CD1c-positive myeloid dendritic cell (primary cell): ENCODE data around the gene DGCR2.
"Not testable (repeated sequence)": the region's sequence is repeated elsewhere in the genome, so short reads cannot be mapped to it uniquely, and the experiment has no call there.

ENCODE experiments used
- DNase-seq: peaks from one replicate; pipeline ENCODE4 v3.0.0-alpha.2; 2016; ENCODE audit errors: extremely low spot score

The DGCR2 gene

DNA sequence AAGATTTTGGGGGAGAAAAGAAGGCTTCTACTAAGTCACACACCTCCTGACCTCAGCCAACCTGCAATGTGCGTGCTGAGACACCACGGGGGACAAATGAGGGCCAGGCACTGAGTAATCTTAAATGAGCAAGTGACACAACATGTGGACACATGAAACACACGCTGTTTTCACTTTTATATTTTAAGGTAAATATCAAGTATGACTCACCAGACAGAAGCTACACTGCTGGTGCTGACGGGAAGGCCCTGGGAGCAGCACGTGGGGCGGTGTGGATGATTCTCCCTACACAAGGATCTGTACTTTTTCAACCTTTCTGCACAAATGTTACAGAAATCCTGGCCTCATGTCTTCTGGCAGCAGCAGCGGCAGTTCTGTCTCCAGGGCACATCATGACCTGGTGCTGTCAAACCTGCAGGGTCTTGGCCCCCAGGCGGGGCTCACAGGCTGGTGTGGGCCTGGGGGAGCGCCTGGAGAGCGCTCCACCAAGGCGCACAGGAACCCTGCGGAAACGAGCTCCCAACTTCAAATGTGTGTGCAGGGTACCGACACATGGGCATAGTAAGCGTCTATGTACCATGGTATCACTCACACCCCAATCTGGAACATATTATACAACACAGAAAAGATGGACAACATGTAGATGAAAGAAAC is 61.7 kb downstream of the DGCR2 start:
- no peak for DNase-seq

DNA sequence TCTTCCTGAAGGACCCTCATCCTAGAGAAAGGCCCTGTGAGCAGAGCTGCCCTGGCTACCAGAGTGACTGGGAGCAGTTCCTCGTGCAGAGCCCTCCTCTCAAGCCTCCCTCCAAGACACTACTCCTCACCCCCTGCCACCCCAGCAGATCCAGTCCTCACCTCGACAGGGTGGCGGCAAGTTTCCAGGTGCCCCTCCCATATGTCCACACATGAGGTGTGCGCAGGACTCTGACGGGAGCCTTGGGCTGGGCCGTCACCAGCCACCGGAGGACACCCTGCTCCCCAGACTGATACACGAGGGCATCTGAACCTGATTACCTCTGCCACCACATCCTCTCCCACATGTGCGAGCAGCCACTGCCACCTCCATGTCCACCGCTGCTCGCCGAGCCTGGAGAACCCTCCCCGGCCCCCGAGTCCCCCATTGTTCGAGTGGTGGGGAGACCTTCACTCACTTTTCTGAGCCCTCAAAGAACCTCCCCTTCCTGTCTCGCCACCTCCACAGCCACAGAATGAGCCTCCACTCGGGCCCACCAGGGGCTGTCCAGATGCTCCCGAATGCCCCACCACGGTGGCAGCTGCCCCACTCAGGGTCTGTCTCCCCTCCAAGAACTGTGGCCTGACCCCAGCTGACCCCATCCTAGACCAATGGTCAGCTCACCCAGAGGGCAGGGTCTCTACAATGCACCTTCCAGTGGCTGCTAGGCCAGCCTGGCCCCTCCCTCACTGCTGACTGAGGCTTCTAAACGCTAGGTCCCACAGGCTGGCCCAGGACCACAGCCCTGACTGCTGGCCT is 62.5 kb downstream of the DGCR2 start:
- no peak for DNase-seq

DNA sequence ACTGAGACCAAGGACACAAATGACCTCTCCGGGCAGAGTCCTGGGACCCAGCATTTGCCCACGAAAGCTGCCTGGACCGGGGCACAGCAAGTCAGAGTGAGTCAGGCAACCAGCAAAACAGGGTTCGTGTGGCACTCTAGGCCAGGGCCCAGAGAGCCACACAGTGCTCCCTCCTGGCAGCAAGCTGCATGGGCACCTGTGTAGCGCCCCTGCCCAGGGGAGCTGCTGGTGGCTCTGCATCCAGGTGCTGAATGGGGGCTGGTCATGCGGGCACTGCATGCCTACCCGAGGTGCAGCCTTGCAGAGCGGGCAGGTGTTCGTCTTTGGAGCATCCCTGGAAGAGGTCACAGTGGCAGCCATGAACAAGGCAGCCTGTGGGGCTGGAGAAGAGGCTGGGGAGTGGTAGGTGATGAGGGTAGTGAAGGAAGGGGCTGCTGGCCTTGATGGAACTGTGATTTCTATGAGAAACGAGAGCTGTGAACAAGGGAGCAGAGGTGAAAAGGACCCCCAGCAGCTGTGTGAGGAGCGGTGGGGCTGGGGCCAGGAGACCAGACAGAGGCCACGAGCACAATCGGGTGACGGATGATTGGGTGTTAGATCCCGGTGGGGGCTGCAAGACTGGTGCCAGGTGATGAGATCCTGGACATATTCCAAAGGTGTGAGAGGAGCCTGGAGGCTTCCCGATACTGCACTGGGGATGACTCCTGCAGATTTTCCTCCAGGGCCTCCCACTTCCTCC is 63.3 kb downstream of the DGCR2 start:
- DNase-seq, result no peak

DNA sequence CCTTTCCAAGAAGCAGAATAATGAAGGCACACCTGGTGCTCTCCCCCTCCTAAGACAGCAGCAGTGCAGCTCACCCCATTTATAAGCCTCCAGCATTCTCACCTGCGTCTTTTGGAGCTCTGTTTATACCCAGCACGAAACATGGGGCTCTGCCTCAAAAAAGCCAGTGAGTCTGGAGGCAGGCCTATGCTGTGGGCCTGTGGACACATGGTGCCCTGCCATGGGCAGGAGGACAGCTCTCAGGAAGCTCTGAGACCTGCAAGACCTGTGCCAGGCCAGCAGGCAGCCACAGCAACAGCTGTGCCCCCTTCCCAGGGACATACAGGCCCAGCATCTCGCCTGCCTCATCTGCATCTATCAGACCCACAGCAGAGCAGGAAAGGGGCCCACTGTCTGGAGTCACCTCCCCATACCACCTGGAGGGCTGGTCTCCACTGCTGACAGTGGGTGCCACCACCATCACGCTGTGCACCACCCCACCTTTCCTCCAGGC is 64.2 kb downstream of the DGCR2 start:
- DNase-seq, result no peak

DNA sequence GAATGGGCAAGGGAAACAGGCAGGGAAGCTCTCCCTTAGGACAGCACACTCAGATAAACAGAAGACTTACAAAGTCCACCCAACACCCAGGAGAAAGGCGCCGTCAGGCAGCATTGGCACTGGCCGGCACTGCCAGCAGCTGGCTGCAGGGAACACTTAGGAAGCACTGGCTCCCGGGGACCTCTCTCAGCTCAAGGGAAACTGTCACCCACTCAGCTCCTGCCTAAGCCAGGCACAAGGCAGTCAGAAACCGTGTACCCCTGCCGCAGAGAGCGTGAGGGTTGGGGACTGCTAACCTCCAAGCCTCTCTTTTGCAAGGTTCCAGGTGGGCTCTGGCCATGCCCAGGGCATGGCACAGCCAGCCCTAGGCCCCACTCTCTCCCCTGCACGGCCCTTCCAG is 64.7 kb downstream of the DGCR2 start:
- no peak for DNase-seq

DNA sequence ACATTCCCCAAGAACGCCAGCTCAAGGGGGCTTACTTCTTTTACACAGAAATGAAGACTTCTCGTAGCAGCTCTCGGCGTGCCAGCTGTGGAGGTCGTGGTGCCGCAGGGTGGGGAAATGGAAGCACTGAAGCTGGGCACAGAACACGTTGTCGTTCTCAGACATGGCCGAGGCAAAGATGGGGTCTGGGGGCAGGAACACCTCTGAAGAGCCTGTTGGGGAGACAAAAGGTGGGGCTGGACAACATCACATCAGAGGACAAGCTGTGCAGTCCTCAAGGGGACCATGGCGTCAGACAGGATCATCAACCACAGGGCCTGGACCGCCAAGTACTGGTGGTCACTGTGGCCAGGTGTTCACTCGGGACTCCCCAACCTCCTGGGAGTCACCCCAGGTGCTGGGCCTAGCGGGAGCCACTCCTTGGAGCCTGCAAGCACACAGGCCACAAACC is 65.2 kb downstream of the DGCR2 start:
- no peak for DNase-seq

GRCh38 chr22:19055801-19056200 is 66.4 kb downstream of the DGCR2 start:
- DNase-seq, result no peak

GRCh38 chr22:19052941-19053541 is 69.2 kb downstream of the DGCR2 start:
- no peak for DNase-seq

GRCh38 chr22:19051381-19052072 is 70.7 kb downstream of the DGCR2 start:
- DNase-seq, result no peak

- not testable (repeated sequence) for DNase-seq
Observed at GRCh38 chr22:19050847-19051246, 71.4 kb downstream of the DGCR2 start.

DNA sequence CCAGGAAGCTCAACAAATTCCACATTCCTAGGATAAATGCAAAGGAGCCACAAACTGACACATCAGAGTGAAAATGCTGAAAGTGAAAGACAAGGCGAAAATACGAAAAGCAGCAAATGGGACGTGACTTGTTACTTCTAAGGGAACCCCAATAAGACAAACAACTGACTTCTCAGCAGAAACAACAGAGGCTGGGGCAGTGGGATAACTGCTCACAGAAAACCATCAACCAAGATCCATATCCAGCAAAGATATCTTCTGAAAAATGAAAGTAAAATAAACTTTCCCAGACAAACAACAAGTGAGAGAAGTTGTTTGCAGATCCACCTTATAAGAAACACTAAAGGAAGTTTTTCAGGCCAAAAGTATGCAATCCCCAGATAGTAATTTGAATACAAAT is 72.1 kb downstream of the DGCR2 start:
- no peak for DNase-seq

DNA sequence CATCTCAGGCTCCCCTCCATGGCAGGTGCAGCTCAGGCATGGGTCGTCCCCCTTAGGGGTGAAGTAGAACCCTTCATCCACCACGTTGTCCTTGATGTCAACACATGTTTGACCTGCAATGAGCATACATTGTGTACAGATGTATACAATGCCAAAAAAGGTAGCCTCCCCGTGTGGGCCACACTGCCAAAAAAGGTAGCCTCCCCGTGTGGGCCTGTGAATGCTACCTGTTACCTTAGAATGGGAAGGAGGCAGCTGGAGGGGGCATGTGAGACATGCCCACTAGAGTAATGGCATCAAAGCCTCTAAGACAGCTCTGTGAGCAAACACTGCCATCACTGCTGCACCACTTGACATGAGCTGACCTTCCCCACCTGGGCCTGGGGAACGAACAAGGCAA is 73.7 kb downstream of the DGCR2 start:
- no peak for DNase-seq

DNA sequence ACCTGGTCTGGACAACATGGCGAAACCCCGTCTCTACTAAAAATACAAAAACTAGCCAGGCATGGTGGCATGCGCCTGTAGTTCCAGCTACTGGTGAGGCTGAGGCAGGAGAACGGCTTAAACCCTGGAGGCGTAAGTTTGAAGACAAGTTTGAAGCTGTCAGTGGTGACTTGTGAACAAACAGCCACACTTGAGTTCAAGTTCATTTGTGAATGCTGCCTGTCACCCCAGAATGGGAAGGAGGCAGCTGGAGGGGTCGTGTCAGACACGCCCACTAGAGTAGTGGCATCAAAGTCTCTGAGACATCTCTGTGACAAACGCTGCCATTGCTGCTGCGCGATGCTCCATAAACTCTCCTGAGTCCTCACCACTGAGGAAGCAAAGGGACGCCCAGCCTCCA is 74.2 kb downstream of the DGCR2 start:
- DNase-seq, result no peak

DNA sequence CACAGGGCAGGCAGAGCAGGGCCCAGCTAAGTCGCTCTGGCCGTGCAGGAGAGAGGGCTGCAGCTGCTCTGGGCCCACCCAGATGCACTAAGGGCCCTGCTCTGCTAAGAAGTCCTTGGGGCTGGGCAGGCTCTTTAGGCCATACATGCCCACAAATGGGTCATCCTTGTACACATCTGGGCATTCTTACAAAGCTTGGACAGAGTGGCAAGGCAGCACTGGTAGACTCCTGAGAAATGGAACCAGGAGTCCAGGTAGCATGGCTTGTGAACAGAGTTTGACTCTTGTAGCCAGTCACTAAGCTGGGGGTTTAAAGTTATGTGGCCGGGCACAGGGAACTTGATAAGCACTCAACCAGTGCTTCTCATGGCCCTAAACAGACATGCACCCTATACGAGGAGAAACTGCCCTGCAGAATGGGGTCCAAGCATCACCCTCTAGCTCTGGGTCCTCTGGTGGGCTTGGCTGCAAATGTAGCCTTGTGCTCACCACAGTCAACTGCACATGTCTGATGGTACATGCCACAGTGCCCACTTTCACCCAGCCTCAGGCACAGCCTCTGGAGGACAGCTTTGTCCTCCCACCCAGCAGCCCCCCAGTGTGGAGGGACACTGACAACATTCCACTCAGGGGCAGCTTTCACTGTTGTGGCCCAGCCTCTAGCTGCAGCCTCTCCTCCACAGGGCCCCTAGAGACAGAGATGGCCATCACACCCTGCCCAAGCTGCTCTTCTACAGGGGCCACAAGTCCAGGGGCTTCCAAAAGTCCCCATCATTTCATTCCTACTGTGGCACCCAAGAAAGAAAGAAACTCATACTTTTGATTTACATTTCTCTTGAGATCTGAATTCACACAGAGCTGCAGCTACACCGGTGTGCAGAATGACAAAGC is 75.2 kb downstream of the DGCR2 start:
- DNase-seq, result no peak

DNA sequence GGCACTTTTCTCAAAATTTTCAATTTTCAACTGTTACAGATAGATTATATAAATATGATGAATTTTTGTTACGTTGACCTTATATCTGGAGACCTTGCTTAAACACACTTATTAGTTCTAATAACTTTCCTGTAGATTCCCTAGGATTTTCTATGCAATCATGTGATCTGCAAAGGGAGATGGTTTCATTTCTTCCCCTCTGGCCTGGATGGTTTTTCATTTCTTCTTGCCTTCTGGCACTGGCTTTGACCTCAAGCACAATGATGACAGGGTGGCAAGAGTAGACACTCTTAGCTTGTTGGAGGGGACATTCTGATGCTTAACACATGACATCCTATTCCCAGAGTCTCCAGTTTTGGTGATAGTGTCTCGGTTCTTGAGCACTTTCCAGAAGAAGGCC is 75.9 kb downstream of the DGCR2 start:
- DNase-seq, result no peak

- no peak for DNase-seq
Observed at GRCh38 chr22:19045094-19045493, 77.1 kb downstream of the DGCR2 start.

GRCh38 chr22:19044381-19044780 is 77.8 kb downstream of the DGCR2 start:
- no peak for DNase-seq

DNA sequence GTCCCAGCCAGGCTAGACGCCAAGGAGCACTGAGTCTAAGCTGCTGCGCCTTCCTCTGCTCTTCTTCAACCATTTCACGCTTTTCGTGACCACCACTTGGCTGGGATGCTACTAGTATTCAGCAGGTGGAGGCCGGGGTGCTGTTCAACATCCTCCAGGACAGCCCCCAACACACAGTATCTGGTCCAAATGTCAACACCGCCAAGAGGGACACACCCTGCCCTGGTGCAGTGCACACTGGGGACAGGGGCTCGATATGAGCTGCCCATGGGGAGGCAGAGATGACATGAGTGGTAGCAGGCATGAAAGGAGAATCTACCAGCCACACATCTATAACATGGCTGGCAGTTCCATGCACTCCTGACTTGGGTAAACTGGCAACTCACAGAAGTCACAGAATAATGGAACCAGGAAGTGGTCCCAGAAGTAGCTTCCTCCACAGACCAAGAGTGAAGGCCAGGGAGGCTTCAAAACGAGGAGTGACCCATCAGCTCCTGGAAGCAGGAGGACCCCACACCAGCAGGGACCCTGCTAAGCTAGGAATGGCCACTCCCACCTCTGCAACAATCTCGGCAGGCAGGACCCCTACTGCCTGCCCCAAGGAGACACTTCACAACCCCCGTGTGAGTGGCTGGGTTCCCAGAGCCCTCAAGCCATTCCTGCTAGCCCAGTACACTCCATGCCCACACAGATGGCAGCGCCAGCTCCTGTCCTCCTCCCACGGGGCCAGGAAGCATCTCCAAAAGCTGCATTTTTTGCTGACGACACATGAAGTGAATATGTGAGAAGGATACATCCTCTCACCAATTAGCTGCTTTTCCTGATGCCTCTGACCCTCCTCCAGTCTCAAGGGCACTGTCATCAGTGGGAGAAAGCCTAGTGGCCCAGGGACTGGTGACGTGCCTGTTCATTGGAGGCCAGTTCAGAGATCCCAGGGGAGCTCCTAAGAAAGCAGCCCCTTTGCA is 78.8 kb downstream of the DGCR2 start:
- DNase-seq, result no peak
